GM21528 (cell line): Measurements from ENCODE around the gene CHD5.

Source experiments
- ATAC-seq: cut with Tn5 transposase; IDR thresholded peaks from one replicate; pipeline ENCODE4 v1.9.1; 2021; ENCODE audit warnings: mild to moderate bottlenecking, moderate library complexity; ENCODE audit not compliant: unreplicated experiment, low FRiP score

CHD5 gene

DNA sequence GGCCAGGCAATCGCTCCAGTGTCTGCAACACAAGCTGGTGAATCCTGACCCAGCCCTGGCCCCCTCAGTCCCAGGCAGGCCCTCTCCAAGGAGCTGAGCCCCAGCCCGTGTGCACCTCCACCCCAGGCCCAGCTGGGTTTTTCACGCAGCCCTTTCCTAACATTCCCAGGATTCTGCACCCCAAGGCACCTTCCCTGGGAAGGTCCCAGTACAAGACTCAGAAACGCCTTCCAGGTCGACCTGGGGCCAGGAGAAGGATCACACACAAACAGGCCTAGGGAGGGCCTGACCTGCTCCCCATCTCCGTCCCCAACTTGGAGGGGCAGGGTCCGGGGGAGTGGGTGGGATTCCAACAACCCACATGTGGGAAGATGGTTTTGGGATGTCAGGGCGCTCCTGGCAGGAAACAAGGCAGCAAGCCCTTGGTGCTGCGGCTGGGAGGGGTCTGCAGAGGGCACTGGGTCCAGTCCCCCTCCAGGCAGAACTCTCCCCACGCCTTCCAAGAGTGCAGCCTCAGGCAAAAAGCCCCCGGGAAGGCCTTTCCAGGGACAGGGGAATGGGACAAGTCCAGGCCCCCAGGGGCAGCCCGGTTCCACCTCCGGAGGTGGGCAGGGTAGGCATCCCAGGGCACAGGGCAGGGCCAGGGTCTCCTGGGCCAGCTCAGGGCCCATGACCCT, 76.1 kb downstream of the CHD5 start:
- ATAC-seq: no peak

DNA sequence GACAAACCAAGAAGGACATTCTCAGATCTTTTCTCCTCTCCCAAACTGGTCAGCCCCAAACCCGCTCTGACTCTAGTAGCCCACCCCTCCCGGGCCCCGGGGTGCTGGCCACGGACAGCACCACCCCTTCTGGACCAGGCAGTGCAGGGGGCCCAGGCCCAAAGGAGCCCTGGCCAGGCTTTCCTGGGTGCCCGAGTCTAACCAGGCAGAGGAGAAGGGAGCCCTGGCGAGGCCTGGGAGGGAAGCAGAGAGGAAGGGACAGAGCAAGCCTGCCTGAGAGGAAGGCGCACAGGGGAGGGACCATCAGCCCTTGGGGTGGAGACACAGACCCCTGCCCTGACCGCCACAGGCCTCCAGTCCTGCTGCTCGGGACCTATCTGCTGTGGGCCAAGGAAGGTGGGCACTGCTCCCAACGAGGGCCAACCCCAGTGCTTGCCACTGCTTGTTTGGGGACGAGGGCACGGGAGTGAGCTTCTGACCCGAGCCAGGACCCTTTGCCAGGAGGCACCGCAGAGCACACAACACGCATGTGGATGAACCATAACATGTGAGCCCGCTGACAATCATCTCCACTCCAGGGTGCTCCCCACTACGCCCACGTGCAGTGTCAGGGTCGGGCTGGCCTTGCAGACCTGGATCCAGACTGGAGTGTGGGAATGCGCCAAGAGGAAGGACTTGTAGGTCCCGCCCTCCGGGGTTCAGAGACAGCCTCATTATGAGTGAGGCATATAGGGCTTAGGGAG, 76.8 kb downstream of the CHD5 start:
- ATAC-seq: no peak

DNA sequence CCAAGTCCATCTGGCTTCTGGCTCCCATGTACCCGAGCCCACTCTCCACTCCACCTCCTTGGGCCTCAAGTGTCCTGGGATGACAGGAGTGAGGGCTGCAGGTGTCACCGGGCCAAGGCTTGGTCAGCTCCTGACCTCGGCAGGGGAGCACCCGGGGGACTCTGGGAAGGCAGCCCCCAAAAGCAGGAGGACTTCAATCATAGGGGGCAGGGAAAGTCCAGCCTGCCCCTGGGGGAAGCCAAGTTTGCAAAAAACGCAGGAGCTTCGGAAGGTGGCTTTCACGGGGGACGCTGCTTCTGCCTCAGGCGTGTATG, 77.6 kb downstream of the CHD5 start:
- no peak for ATAC-seq

DNA sequence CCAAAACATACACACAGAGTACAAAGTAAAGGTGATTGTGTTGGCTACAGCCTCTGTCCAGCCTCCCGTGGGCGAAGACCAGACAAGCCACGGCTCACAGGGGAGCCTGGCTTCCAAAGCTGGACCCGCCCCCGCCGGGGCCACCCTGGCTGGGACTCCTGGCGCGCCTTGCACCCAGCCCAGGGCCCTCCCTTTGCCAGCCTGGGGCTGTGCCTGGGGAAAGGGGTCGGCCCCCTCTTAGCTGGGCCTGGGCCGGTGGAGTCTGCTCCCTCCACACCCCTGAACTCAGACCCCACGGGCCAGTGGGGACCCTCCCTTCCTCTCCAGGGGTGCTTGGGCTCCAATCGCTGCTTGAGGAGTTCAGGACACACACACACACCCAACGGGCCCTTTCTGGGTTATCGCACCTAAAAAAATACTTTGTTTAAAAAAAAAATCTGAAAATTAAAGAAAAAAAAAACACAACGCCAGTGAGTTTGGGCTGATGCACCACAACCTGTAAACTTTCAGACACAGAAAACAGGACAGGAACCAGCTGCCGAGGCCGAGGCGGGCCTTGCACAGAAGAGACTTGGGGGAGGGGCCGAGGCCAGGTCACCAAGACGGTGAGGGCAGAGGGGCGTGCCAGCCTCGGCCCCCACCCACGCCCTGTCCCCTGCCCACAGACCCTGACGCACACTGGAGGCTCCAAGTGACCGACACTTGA, 78.1 kb downstream of the CHD5 start:
- ATAC-seq: no peak

DNA sequence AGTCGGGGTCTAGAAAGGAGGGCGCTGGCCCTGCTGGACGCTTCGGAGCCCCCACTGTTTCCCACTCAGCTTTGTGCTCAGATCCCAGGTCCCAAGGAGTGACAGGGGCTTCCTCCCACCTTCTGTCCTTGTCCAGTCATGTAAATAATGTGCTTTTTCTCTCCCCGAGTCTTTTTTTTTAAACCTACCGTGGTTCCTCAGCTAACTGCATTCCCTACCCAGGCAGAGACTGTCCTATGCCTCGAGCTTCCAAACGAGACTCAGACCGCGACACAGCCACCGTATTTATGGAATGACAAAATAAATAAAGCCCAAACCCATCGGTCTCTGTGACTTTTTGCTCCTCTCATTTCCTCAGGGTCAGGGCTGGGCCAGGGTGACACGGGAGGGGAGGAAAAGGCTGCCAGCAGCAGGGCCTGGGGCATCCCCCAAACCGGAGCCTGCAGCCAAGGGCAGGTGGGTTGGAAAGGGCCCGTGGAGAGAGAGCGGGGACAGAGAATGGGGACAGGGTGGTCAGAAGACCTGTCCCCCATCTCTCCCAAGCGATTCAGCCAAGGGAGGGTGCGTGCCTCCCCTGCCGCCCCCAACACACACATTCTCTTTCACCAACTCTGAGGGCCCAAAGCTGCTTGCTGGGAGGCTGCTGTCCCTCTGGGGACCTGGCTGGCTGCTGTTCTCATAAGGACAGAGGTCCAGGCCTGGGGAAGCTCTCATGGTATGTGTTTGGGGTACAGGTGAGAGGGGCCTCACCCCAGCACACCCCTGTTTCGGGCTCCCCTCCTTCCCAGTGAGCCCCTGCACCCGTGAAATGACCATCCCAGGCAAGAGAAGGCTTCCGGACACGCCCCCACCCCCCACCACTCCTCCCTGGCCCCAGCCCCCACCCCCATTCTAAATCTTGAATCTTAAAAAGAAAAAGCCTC, 79.0 kb downstream of the CHD5 start:
- no peak for ATAC-seq

DNA sequence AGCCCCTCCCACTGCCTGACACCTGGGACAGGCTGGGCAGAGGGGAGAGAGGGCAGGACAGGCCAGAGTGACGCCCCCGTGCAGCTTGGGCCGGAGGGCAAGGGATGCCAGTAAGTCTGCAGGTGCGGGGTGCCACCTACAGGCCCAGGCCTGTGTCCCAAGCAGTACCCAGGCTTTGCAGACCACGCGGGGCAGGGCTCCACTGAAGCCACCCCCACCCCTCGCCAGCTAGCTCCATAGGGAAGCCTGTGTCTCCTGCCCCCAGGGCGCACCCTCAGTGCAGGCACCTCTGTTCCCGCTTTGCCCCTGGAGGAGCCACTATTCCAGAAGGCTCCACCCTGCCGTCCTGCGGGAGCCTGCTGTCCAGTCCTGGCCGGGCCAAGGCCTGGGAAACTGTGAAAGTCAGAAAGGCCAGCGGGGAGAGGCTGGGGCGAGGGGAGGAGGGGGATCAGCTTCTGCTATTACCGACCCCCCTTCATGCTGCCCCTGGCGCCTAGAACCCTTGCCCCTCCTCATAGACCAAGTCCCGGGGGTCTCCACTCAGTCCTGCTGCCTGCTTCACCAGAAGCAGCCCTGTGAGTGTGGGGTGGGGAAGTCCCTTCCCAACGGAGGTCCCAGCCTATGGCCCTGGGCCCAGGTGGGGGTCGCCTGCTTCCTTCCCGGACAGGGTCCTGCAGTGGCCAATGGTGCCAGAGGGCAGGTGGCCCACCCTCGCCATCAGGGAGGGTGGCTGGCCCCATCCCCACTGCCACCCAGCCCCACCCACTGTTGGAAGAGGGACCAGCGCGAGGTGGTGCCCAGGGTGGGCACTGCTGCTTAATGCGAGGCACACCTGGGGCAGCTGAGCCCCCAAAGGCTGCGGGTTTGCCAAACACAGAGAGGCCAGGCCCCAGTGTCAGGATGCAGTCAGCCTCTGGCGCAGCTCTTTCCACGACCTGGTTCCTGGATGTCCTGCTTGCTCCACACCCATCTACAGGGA, 80.0 kb downstream of the CHD5 start:
- ATAC-seq: no peak

DNA sequence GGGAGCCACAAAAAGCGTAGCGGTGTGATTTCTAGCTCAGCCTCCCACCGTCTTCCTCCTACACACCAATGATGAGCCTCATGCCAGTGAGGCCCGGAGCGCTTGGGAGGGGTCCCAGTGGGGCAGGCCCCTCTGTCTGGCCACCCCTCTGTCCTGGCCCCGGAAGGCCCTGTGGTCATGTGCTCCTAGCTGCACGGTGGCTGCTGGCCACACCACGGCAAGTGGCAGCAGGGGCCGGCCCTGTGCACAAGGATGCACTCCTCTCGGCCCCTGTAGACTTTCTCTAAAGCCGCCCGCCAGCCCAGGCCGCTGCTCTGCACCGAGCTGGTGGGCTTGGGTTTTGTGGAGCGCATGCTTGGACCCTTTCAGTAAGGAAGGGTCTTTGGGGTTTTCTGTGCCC, 80.8 kb downstream of the CHD5 start:
- no peak for ATAC-seq

DNA sequence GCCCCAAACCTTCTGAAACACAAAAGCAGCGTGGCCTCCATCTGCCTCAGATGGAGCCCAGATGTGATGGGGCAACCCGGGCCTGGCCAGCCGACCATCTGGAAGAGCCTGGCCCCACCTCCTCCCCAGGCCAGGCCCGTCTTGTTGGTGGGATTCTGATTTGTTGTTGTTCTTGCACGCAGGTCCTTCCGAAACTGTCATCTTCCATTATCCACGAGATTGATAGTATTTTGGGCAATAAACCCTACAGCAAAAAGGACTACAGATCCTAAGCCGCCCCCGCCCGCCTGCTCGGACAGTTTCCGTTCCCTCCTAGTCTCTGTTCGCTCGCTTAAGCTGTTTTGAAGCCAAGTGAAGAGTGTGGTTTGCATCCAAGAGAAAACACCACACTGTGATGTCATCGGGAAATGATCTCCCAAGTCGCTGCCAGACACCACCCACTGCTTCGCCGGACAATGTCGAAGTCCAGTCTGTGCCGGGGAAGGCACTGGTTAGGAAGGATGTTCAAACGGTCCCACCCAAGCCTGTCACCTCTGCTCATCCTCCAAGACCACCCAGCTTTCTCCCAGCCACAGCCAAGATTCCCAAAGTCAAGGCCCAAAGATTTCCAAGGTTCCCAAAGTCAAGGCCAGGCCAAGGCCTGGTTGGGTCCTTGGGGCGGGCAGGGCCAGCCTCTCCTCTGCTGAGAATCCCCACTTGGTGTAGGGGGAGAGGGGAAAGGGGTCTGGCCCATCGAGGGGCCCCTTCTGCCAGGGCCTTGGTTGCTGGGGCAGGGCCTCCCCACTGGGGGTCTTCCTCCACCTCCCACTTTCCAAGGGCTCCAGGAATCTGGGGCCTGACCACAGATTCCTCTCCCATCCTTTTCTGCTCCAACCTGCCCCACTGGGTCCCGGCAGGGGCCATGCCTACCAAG, 81.6 kb downstream of the CHD5 start:
- no peak for ATAC-seq

DNA sequence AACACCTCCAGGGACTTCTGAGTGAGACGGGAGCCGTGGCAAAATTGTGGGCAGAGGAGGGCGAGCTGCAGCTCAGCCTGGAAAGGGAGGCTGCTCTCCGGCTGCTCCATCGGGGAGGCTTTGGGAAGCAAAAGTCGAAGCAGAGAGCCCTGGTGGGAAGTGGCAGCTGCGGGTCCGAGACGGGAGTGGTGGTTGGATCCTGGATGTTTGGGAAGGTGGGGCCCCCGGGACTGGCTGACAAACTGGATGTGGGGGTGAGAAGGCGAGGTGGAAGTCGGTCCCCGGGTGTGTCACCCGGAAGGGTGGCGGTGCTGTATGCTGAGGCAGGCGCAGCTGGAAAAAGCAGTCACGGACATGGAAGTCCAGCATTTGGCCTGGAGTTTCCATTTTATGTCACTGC, 82.3 kb downstream of the CHD5 start:
- ATAC-seq: no peak

DNA sequence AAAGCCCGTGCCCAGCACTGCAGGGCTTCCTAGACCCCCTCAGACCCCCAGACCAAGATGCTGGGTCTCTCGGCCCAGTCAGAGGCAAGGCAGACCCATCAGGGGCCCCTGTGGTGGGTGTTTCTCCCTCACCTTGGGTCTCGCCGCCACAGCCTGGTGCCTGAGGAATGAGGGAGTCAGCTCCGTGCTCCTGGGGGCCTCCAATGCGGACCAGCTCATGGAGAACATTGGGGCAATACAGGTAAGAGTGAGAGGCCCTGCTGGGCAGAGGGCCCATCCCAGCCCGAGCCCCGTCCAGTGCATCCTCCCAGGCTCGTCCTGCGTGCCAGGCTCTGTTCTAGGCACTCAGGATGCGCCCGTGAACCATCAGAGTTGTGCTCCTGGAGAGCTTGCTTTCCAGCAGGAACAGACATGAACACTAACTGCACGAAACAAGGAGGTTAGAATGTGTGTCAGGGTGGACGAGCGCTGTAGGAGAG, 83.0 kb downstream of the CHD5 start:
- no peak for ATAC-seq

DNA sequence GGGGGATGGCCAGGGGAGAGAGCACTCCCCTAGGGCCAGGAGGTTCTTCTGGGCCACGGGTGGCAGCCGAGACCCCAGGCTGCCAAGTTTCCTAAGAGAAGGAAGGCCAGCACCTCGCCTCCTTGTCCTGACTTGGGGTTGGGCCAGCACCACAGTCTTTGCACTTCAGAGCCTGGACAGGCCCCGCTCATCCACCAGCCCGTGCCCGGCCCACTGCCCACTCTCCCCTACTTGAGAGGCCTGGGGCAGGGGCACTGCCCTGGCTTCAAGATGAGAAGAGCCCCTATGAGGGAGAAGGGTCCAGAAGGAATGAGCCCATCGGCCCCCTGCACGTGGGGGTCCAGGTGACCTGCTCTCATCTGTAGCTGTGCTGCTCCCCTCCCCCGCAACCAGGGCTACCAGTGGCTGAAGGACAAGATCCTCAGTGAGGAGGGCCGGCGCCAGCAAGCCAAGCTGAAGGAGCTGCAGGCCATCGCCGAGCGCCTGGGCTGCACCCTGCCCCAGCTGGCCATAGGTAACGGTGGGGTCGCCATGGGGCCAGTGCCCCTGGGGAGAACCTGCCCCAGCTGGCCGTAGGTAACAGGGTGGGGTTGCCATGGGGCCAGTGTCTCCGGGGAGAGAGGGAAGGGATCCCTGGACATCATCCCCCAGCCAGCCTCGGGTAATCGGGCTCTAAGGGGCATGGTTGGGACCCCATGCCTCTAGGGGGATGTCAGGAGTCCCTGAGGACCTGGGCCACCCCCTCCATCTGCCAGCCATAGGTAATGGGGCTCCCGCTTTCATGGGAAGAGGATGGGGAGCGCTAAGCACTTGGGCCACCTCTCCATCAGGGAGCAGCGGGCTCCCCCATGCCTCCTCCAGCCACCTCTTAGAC, 83.6 kb downstream of the CHD5 start:
- ATAC-seq: no peak

DNA sequence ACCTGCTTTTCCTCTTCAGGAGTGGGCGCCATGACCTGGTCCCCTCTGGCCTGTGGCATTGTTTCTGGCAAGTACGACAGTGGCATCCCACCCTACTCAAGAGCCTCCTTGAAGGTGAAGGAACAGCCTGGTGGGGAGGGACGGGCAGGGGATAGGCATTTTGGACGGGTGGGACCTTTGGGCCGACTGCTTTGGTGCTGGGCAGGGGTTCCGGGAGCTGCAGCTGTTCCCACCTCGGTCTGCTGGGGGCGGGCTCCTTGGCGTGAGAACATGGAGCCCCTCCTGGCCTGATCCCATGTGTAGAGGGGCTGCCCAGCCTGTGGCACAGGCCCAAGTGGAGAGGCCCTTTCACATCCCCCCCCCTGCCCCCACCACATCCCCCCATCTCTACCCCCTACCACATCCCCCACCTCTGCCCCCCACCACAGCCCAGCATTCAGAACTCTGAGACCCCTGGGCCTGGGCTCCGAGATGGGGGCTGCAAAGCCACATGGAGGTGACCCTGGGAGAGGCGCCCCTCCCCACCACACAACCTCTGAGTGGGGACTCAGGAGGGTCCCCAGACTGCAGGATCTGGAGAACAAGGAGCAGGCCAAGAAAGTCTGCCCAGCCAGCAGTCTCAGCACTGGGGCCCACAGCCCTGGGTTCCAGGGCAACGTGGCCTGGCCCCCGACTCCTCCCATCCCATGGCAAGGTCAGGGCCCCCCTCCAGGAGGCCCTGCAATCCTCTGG, 84.4 kb downstream of the CHD5 start:
- ATAC-seq: no peak

DNA sequence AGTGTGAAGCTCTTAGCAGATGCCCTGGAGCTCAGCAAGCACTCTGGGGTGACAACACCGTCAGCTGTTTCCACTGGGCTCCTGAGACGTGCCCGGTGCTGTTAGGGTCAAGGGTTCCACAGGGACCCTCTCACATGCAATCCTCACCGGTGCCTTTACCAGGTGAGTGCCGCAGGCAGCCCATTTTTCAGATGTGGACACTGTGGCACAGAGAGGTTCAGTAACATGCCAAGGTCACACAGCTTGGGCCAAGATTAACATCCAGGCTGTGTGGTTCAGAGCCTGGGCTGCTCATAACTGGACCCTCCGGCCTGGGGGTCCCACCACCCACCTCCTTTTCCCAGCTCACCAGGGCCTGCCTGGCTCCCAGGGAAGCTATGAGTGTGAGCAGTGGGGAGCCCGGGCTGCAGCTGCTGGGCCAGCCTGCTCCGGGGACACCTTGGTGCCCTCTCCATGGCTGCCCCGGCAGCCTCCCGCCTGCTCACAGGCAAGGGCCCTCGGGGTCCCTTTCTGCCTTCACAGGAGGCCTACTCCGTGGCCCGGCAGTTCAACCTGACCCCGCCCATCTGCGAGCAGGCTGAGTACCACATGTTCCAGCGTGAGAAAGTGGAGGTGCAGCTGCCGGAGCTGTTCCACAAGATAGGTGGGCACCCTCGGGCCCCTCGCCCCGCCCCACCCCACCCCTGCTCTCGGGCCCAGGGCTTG, 85.2 kb downstream of the CHD5 start:
- no peak for ATAC-seq

DNA sequence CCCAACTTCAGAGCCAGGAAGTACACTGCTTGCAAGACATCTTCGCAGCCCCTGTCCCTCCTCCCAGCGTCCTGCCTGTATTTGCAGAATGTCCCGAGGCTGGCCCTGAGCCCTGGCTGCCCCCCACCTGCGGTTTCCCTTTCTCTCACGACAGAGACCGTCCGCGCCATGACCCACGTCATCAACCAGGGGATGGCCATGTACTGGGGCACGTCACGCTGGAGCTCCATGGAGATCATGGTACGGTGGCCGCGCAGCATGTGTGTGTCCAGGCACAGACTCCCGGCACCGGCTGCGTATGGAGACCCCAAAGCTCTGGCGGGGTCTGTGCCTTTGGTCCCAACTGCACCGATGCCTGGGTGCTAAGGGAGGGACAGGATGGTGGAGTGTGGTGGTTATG, 85.9 kb downstream of the CHD5 start:
- no peak for ATAC-seq

DNA sequence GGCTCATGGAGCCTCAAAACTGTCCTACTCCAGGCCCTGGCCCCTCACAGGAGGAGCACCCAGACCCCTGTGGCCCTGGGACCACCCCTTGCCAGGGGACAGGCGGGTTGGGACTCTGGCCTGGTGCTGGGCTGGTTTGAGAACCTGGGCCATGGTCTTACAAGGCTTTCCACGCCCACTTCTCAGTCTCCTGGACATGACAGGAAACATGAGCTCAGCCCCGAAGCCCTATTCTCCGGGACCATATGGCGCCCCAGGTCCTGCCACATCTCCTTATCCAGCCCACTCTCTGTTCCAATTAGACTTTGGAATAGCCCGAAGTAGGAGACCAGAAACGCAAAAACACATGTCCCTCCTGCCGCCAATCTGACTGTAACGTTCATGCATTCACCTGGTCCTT, 86.5 kb downstream of the CHD5 start:
- no peak for ATAC-seq

DNA sequence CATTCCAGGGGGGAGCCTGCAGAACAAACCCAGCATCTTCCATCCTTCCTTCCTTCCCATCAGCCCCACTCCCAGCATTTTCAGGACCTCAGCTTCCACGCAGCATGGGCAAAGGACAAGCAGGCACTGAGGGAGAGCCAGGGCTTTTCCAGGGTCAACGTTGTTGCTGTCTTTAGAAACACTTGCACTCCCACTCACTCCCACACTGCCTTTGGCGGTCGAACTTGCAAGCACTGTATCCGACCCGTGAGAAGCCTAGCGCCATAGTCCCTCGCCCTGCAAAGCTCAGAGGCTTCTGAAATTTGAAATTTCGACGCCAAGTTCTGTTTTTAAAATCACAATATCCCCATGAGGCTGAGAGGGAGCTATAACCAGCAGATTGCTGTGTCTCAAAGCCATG, 87.0 kb downstream of the CHD5 start:
- ATAC-seq: no peak
